NB4 (cell line): ENCODE data around the gene PRKCSH.
"Not testable (repeated sequence)": the region's sequence is repeated elsewhere in the genome, so short reads cannot be mapped to it uniquely, and the experiment has no call there.

ENCODE experiments used
- DNase-seq: peaks from one replicate; pipeline ENCODE4 v3.0.0; 2010; ENCODE audit warnings: low read depth
- H3K4me3 ChIP-seq: one replicate; pipeline ENCODE4 v1.5.1; 2011; ENCODE audit warnings: mild to moderate bottlenecking, low read depth, low read length, moderate library complexity
- CTCF ChIP-seq: IDR thresholded peaks from one replicate; pipeline ENCODE4 v1.5.1; 2012; ENCODE audit warnings: low read depth, low read length
- MAX ChIP-seq: IDR thresholded peaks from 2 replicates; pipeline ENCODE4 v1.6.1; 2011; ENCODE audit warnings: low read depth, low read length
- MYC ChIP-seq: IDR thresholded peaks from 2 replicates; pipeline ENCODE4 v1.6.1; 2011; ENCODE audit warnings: low read depth, low read length
- POLR2A ChIP-seq: IDR thresholded peaks from 2 replicates; pipeline ENCODE4 v1.6.1; 2011; ENCODE audit warnings: mild to moderate bottlenecking; ENCODE audit not compliant: insufficient read length; ENCODE audit errors: extremely low read depth

Gene PRKCSH

GRCh38 chr19:11465600-11465999 lies 30.2 kb downstream of the PRKCSH start:
- H3K4me3 ChIP-seq: no peak overlapping the region
- no peak for DNase-seq

GRCh38 chr19:11468266-11468845 lies 32.9 kb downstream of the PRKCSH start:
- DNase-seq, H3K4me3 ChIP-seq: not testable (repeated sequence)

More at GRCh38 chr19:11465600-11465999, 30.2 kb downstream of the PRKCSH start:
- no peak for TF ChIP-seq MYC
- TF ChIP-seq MAX: no peak
- TF ChIP-seq CTCF: no peak
- no peak for TF ChIP-seq POLR2A

GRCh38 chr19:11473725-11474124 lies 38.3 kb downstream of the PRKCSH start:
- no peak for DNase-seq
- TF ChIP-seq POLR2A: no peak
- no peak for TF ChIP-seq MYC
- no peak for TF ChIP-seq MAX
- TF ChIP-seq CTCF: no peak
- H3K4me3 ChIP-seq: no peak overlapping the region

GRCh38 chr19:11475343-11475742 lies 39.9 kb downstream of the PRKCSH start:
- not testable (repeated sequence) for H3K4me3 ChIP-seq, DNase-seq

GRCh38 chr19:11475861-11476260 lies 40.4 kb downstream of the PRKCSH start:
- TF ChIP-seq CTCF (no peak), MYC (no peak), POLR2A (no peak), MAX (no peak)
- H3K4me3 ChIP-seq: no peak overlapping the region
- no peak for DNase-seq

- TF ChIP-seq POLR2A: no peak
- TF ChIP-seq CTCF: no peak
- no peak for TF ChIP-seq MYC
- no peak for TF ChIP-seq MAX
- DNase-seq: no peak
- H3K4me3 ChIP-seq: no peak overlapping the region
Observed at GRCh38 chr19:11478167-11479089, 43.0 kb downstream of the PRKCSH start.
